NCI-H2227 (cell line): ENCODE data around the gene PAH.
A peak's percentile ranks its signal among the peaks of the same experiment; 100 is the strongest.

ENCODE experiments used
- DNase-seq: peaks from one replicate; lab custom pipeline; 2025; ENCODE audit not compliant: unreplicated experiment; lab: John Stamatoyannopoulos, UW

Gene PAH

GRCh38 chr12:102917026-102917787, at the start of gene PAH:
PAH (minus strand) TSS chr12:102917244; CDS start chr12:102917130, 114 bp downstream.
- DNase-seq, result peak; percentile 42

- DNase-seq, result no peak
These were observed 49.3 kb upstream of the PAH start for GRCh38 chr12:102966200-102966863.

GRCh38 chr12:102965281-102966155, 48.5 kb upstream of the PAH start:
- peak; percentile 32 for DNase-seq

- peak; percentile 89 for DNase-seq
These were observed 47.8 kb upstream of the PAH start for GRCh38 chr12:102964872-102965271.

GRCh38 chr12:102963796-102964195, 46.8 kb upstream of the PAH start:
- no peak for DNase-seq

GRCh38 chr12:102962986-102963385, 45.9 kb upstream of the PAH start:
- no peak for DNase-seq

- peak; percentile 25 for DNase-seq
These were observed 45.5 kb upstream of the PAH start for GRCh38 chr12:102962532-102962931.

GRCh38 chr12:102961466-102961855, 44.4 kb upstream of the PAH start:
- peak; percentile 62 for DNase-seq

- peak; percentile 77 for DNase-seq
These were observed 43.9 kb upstream of the PAH start for GRCh38 chr12:102960766-102961465.

- DNase-seq, result peak; percentile 35
These were observed 42.3 kb upstream of the PAH start for GRCh38 chr12:102959391-102959790.

GRCh38 chr12:102958830-102959176, 41.8 kb upstream of the PAH start:
- no peak for DNase-seq

- DNase-seq, result peak; percentile 79
These were observed 41.2 kb upstream of the PAH start for GRCh38 chr12:102958073-102958829.

GRCh38 chr12:102957339-102958050, 40.5 kb upstream of the PAH start, which contains the start of gene ASCL1:
ASCL1 (plus strand) TSS chr12:102957674; CDS start chr12:102958245, 571 bp downstream.
- peak; percentile 90 for DNase-seq

- peak; percentile 45 for DNase-seq
These were observed 39.8 kb upstream of the PAH start for GRCh38 chr12:102956738-102957327.

GRCh38 chr12:102955926-102956737, 39.1 kb upstream of the PAH start:
- DNase-seq, result peak; percentile 70

GRCh38 chr12:102954134-102954533, 37.1 kb upstream of the PAH start:
- no peak for DNase-seq

GRCh38 chr12:102953221-102953620, 36.2 kb upstream of the PAH start:
- no peak for DNase-seq

- DNase-seq, result no peak
These were observed 34.8 kb upstream of the PAH start for GRCh38 chr12:102951841-102952240.
